Neural progenitor cell (in vitro differentiated cells): Measurements from ENCODE around the gene QPCT. TPM values are rescaled to one million over a fixed set of nuclear protein-coding genes. Genes with fewer than 3 reads are reported as not detected.

Source experiments
- DNase-seq: peaks from one replicate; pipeline ENCODE4 v3.0.0-alpha.2; 2016; ENCODE audit warnings: low spot score
- H2AFZ ChIP-seq: fragments of 200-600 bp; sonication (generic); replicated peaks from 2 replicates; pipeline ENCODE4 v1.6.1; 2016; ENCODE audit warnings: antibody characterized with exemption
- H3F3A ChIP-seq: fragments of 200-600 bp; sonication (generic); 2 replicates; pipeline ENCODE4 v1.6.1; 2016; ENCODE audit warnings: antibody characterized with exemption, low read depth
- H3K27ac ChIP-seq: fragments of 200-600 bp; sonication (generic); 2 replicates; pipeline ENCODE4 v1.5.1; 2016; ENCODE audit warnings: mild to moderate bottlenecking
- H3K27me3 ChIP-seq: fragments of 200-600 bp; sonication (generic); 2 replicates; pipeline ENCODE4 v1.6.1; 2016; ENCODE audit warnings: mild to moderate bottlenecking, moderate library complexity
- H3K36me3 ChIP-seq: fragments of 200-600 bp; sonication (generic); 2 replicates; pipeline ENCODE4 v1.5.1; 2016
- H3K4me1 ChIP-seq: fragments of 200-600 bp; sonication (generic); 2 replicates; pipeline ENCODE4 v1.6.1; 2016; ENCODE audit warnings: mixed run types
- H3K4me2 ChIP-seq: fragments of 200-600 bp; sonication (generic); 2 replicates; pipeline ENCODE4 v1.6.1; 2016
- H3K4me3 ChIP-seq: fragments of 200-600 bp; sonication (generic); 2 replicates; pipeline ENCODE4 v1.5.1; 2016
- H3K79me2 ChIP-seq: fragments of 200-600 bp; sonication (generic); 2 replicates; pipeline ENCODE4 v1.6.1; 2016; ENCODE audit warnings: low read depth
- H3K9ac ChIP-seq: fragments of 200-600 bp; sonication (generic); 2 replicates; pipeline ENCODE4 v1.6.1; 2016
- H3K9me3 ChIP-seq: fragments of 200-600 bp; sonication (generic); 2 replicates; pipeline ENCODE4 v1.5.1; 2016; ENCODE audit warnings: low read depth
- H4K20me1 ChIP-seq: fragments of 200-600 bp; sonication (generic); 2 replicates; pipeline ENCODE4 v1.6.1; 2016; ENCODE audit warnings: low read depth
- H3K27ac Mint-ChIP-seq: 3 replicates; pipeline ENCODE4 v1.8.0; 2021; ENCODE audit warnings: mixed read lengths
- H3K27me3 Mint-ChIP-seq: 2 replicates; pipeline ENCODE4 v1.8.0; 2022; ENCODE audit warnings: low read depth, mild to moderate bottlenecking, inconsistent platforms, moderate library complexity, mixed read lengths; ENCODE audit not compliant: insufficient read depth
- H3K36me3 Mint-ChIP-seq: 3 replicates; pipeline ENCODE4 v1.8.0; 2021; ENCODE audit warnings: mixed read lengths
- H3K4me1 Mint-ChIP-seq: 3 replicates; pipeline ENCODE4 v1.8.0; 2021; ENCODE audit warnings: mixed read lengths
- H3K4me3 Mint-ChIP-seq: 3 replicates; pipeline ENCODE4 v1.8.0; 2021; ENCODE audit warnings: mild to moderate bottlenecking, moderate library complexity, mixed read lengths
- H3K9me3 Mint-ChIP-seq: 3 replicates; pipeline ENCODE4 v1.8.0; 2020; ENCODE audit warnings: mixed read lengths
- CTCF ChIP-seq: fragments of 200-600 bp; sonication (generic); IDR thresholded peaks from 2 replicates; pipeline ENCODE4 v1.5.1; 2017; ENCODE audit warnings: antibody characterized with exemption, mild to moderate bottlenecking
- EZH2 ChIP-seq: fragments of 200-600 bp; sonication (generic); IDR thresholded peaks from 2 replicates; pipeline ENCODE4 v1.6.1; 2017; ENCODE audit warnings: antibody characterized with exemption, mild to moderate bottlenecking, moderate library complexity
- EZH2phosphoT487 ChIP-seq: fragments of 200-600 bp; sonication (generic); IDR thresholded peaks from 2 replicates; pipeline ENCODE4 v1.6.1; 2017; ENCODE audit warnings: antibody characterized with exemption
- total RNA-seq: library from RNA; depleted of rRNA; stranded (reverse); fragments of >200 nt; gene quantifications from 2 replicates; pipeline ENCODE4 v1.2.3, GENCODE V29; 2015; ENCODE audit warnings: low replicate concordance

Gene QPCT
- total RNA-seq, 1 donor from 2014 or later = not detected

GRCh38 chr2:37375741-37376288, 31.4 kb downstream of the QPCT start:
- H3K27ac Mint-ChIP-seq = peak overlapping the region; percentile 47
- no peak overlapping the region for H3K9ac ChIP-seq
- H3K4me1 Mint-ChIP-seq = peaks cover 19% of the 10 kb centered on the region

DNA sequence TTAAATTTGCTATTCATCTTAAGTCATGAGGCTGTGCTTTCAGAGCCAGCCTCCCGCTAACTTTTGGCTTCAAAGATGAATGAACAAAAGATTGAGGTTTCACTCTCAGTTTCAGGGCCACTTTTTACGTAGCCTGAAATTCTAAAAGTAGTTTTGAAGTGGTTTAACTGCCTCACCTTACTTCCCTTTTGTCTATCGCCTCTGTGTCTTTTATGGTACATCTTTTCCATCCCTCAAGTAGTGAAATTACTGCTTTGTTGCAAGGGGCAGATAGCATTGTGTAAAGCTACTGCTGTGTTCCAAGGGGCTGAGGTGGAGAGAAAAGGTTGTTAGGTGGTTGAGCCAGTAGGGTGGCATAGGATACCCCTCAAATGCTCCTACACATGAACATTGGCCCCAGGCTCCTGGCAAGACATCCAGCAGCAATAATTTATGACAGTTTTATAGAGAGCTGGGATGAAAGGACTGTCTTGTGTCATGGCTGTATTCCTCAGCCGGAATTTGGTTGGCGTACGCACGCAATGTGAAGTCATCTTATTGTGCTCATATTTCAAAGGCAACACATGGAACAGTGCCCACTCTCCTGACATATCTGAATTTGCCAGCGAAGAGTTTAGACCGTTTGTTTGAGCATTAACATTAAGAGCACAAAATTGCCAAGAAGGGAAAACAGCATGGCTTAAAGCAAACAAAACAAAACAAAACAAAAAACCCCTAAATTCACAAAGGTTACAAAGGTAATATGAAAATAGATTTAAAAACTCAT, 32.2 kb downstream of the QPCT start:
- H4K20me1 ChIP-seq = no peaks in the 10 kb centered on the region
- H3K4me1 ChIP-seq = no peaks in the 10 kb centered on the region
- no peaks in the 10 kb centered on the region for H3K79me2 ChIP-seq
- H3K4me2 ChIP-seq = no peak overlapping the region
- H2AFZ ChIP-seq = peak overlapping the region; percentile 83
- Mint-ChIP-seq H3K9me3 (no peaks in the 10 kb centered on the region), H3K27ac (no peak overlapping the region), H3K36me3 (no peaks in the 10 kb centered on the region), H3K4me1 (peaks cover 19% of the 10 kb centered on the region), H3K27me3 (peaks cover 3% of the 10 kb centered on the region), H3K4me3 (no peak overlapping the region)
- H3K27me3 ChIP-seq = no peaks in the 10 kb centered on the region
- no peaks in the 10 kb centered on the region for H3K9me3 ChIP-seq
- H3K9ac ChIP-seq = no peak overlapping the region
- no peaks in the 10 kb centered on the region for H3F3A ChIP-seq
- no peak overlapping the region for H3K27ac ChIP-seq
- TF ChIP-seq EZH2 (no peak), CTCF (no peak), EZH2phosphoT487 (no peak)
- H3K4me3 ChIP-seq = no peak overlapping the region
- DNase-seq = no peak
- no peaks in the 10 kb centered on the region for H3K36me3 ChIP-seq

More at GRCh38 chr2:37375741-37376288, 31.4 kb downstream of the QPCT start:
- Histone ChIP-seq H3K4me1 (no peaks in the 10 kb centered on the region), H2AFZ (peak overlapping the region; percentile 83), H4K20me1 (no peaks in the 10 kb centered on the region), H3K4me3 (no peak overlapping the region), H3K27ac (no peak overlapping the region), H3K4me2 (no peak overlapping the region), H3F3A (no peaks in the 10 kb centered on the region), H3K79me2 (no peaks in the 10 kb centered on the region), H3K27me3 (no peaks in the 10 kb centered on the region), H3K36me3 (no peaks in the 10 kb centered on the region), H3K9me3 (no peaks in the 10 kb centered on the region)
- DNase-seq = no peak
- Mint-ChIP-seq H3K9me3 (no peaks in the 10 kb centered on the region), H3K27me3 (peaks cover 3% of the 10 kb centered on the region), H3K36me3 (no peaks in the 10 kb centered on the region), H3K4me3 (peak overlapping the region; percentile 16)
- TF ChIP-seq EZH2 = no peak
- no peak for TF ChIP-seq CTCF
- TF ChIP-seq EZH2phosphoT487 = no peak

GRCh38 chr2:37377187-37377532, 32.7 kb downstream of the QPCT start:
- Histone ChIP-seq H3K36me3 (no peaks in the 10 kb centered on the region), H3K27me3 (no peaks in the 10 kb centered on the region), H3K79me2 (no peaks in the 10 kb centered on the region), H3K9ac (no peak overlapping the region), H3K4me2 (no peak overlapping the region), H2AFZ (peak overlapping the region; percentile 83), H3F3A (no peaks in the 10 kb centered on the region), H3K9me3 (no peaks in the 10 kb centered on the region), H4K20me1 (no peaks in the 10 kb centered on the region), H3K4me1 (no peaks in the 10 kb centered on the region), H3K27ac (no peak overlapping the region), H3K4me3 (no peak overlapping the region)
- H3K36me3 Mint-ChIP-seq = no peaks in the 10 kb centered on the region
- no peak overlapping the region for H3K4me3 Mint-ChIP-seq
- peaks cover 19% of the 10 kb centered on the region for H3K4me1 Mint-ChIP-seq
- H3K9me3 Mint-ChIP-seq = no peaks in the 10 kb centered on the region
- peaks cover 3% of the 10 kb centered on the region for H3K27me3 Mint-ChIP-seq
- DNase-seq = no peak
- TF ChIP-seq CTCF = no peak
- TF ChIP-seq EZH2phosphoT487 = no peak
- TF ChIP-seq EZH2 = no peak
- H3K27ac Mint-ChIP-seq = no peak overlapping the region
